Ishikawa (cell line): ENCODE measurements around the gene ARHGEF4.

Source experiments
- CEBPB ChIP-seq: IDR thresholded peaks from 2 replicates; pipeline ENCODE4 v1.6.1; 2012
- CREB1 ChIP-seq: IDR thresholded peaks from 2 replicates; pipeline ENCODE4 v1.6.1; 2012; ENCODE audit warnings: low read depth
- EGR1 ChIP-seq: IDR thresholded peaks from 2 replicates; pipeline ENCODE4 v1.6.1; 2012
- EP300 ChIP-seq: IDR thresholded peaks from 2 replicates; pipeline ENCODE4 v1.6.1; 2012; ENCODE audit warnings: borderline replicate concordance
- FOXM1 ChIP-seq: IDR thresholded peaks from 2 replicates; pipeline ENCODE4 v1.6.1; 2012; ENCODE audit warnings: low read depth, borderline replicate concordance
- MAX ChIP-seq: IDR thresholded peaks from 2 replicates; pipeline ENCODE4 v1.6.1; 2012
- NFIC ChIP-seq: IDR thresholded peaks from 2 replicates; pipeline ENCODE4 v1.6.1; 2012
- RAD21 ChIP-seq: IDR thresholded peaks from 2 replicates; pipeline ENCODE4 v1.6.1; 2012; ENCODE audit warnings: low read depth
- REST ChIP-seq: IDR thresholded peaks from 2 replicates; pipeline ENCODE4 v1.6.1; 2012; ENCODE audit warnings: low read depth, mild to moderate bottlenecking
- TAF1 ChIP-seq: IDR thresholded peaks from 2 replicates; pipeline ENCODE4 v1.6.1; 2012; ENCODE audit warnings: low read depth, mild to moderate bottlenecking
- TCF12 ChIP-seq: IDR thresholded peaks from 2 replicates; pipeline ENCODE4 v1.6.1; 2012; ENCODE audit warnings: low read depth
- TEAD4 ChIP-seq: IDR thresholded peaks from 2 replicates; pipeline ENCODE4 v1.6.1; 2012
- USF1 ChIP-seq: IDR thresholded peaks from 2 replicates; pipeline ENCODE4 v1.6.1; 2012
- YY1 ChIP-seq: IDR thresholded peaks from 2 replicates; pipeline ENCODE4 v1.6.1; 2012; ENCODE audit warnings: low read depth
- ZBTB7A ChIP-seq: IDR thresholded peaks from 2 replicates; pipeline ENCODE4 v1.6.1; 2012; ENCODE audit warnings: low read depth

Gene ARHGEF4

GRCh38 chr2:131016826-131017741 is 180.4 kb downstream of the ARHGEF4 start:
- TF ChIP-seq EP300 (no peak), FOXM1 (no peak), EGR1 (no peak), CEBPB (no peak), YY1 (no peak), ZBTB7A (no peak), TAF1 (no peak), TEAD4 (no peak), USF1 (no peak), NFIC (no peak), MAX (no peak), TCF12 (no peak), CREB1 (no peak), REST (no peak), RAD21 (no peak)

GRCh38 chr2:131022731-131023130 is 186.0 kb downstream of the ARHGEF4 start:
- TF ChIP-seq TEAD4 (no peak), REST (no peak), EGR1 (no peak), ZBTB7A (no peak), TAF1 (no peak), MAX (no peak), EP300 (no peak)

- TF ChIP-seq MAX (no peak), TEAD4 (no peak), TAF1 (no peak), EGR1 (no peak), RAD21 (no peak), ZBTB7A (no peak), FOXM1 (no peak), TCF12 (no peak), CREB1 (no peak), YY1 (no peak), EP300 (no peak), NFIC (no peak), CEBPB (no peak)
Observed at GRCh38 chr2:131023758-131024157, 187.0 kb downstream of the ARHGEF4 start.

- TF ChIP-seq TCF12 = no peak
- TF ChIP-seq REST = no peak
- TF ChIP-seq RAD21 = no peak
- no peak for TF ChIP-seq YY1
- TF ChIP-seq NFIC = no peak
- TF ChIP-seq TAF1 = no peak
- TF ChIP-seq ZBTB7A = no peak
- no peak for TF ChIP-seq TEAD4
- no peak for TF ChIP-seq EP300
- TF ChIP-seq EGR1 = no peak
- no peak for TF ChIP-seq FOXM1
- no peak for TF ChIP-seq CEBPB
- no peak for TF ChIP-seq USF1
- no peak for TF ChIP-seq MAX
- no peak for TF ChIP-seq CREB1
Observed at GRCh38 chr2:131026919-131027318, 190.2 kb downstream of the ARHGEF4 start.
